GM12878 (cell line): ENCODE measurements around the gene SRD5A1. TPM values are rescaled to one million over a fixed set of nuclear protein-coding genes. Genes with fewer than 3 reads are reported as not detected.

Experiments
- ATAC-seq: fragments of 200-7000 bp; cut with Tn5 transposase; 3 replicates; pipeline ENCODE4 v1.9.1; 2020; ENCODE audit warnings: mild to moderate bottlenecking, moderate library complexity
- BruUV-seq: library from RNA; stranded (reverse); fragments of 400-500 nt; replicated peaks from 2 replicates; lab custom pipeline; 2021; lab: Mats Ljungman, UMichigan
- CTCF ChIA-PET: fragments of 300-600 bp; sonication (Branson Sonifier 250); formaldehyde crosslinking; extraction: SDS; loops from one replicate; lab custom pipeline; 2021; ENCODE audit warnings: inconsistent platforms; lab: Yijun Ruan, JAX
- POLR2A ChIA-PET: fragments of 350-600 bp; formaldehyde crosslinking; extraction: SDS; loops from one replicate; lab custom pipeline; 2021; ENCODE audit warnings: inconsistent platforms; lab: Charles Lee
- RAD21 ChIA-PET: fragments of 300-600 bp; sonication (Branson Sonifier 250); formaldehyde crosslinking; loops from one replicate; lab custom pipeline; 2023; ENCODE audit warnings: antibody characterized with exemption; ENCODE audit not compliant: unreplicated experiment; lab: Charles Lee
- SMC1A ChIA-PET: fragments of 300-600 bp; sonication (Branson Sonifier 250); formaldehyde crosslinking; loops from one replicate; lab custom pipeline; 2023; ENCODE audit not compliant: unreplicated experiment, uncharacterized antibody; lab: Charles Lee
- DNase-seq: peaks from one replicate; pipeline ENCODE4 v3.0.0-alpha.2; 2011; ENCODE audit warnings: low read depth, low spot score
- FAIRE-seq: peaks from 3 replicates; lab custom pipeline; 2011; peaks lifted over from hg19 to GRCh38; lab: Jason Lieb, UNC
- H2AFZ ChIP-seq: 2 replicates; pipeline ENCODE4 v1.6.0; 2011; ENCODE audit warnings: low read depth, low read length, control low read depth; ENCODE audit not compliant: control insufficient read depth
- H3K27ac ChIP-seq: 2 replicates; pipeline ENCODE4 v1.5.1; 2011; ENCODE audit warnings: control low read depth; ENCODE audit not compliant: control insufficient read depth, insufficient read depth
- H3K27me3 ChIP-seq, 2 experiments: replicated peaks in 1 of 2; 2 replicates each; pipeline versions ENCODE4 v1.6.0 to v1.6.1; 2011; ENCODE audit warnings: low read length in 1 of 2; ENCODE audit not compliant: control insufficient read depth in 2 of 2, insufficient read depth in 2 of 2
- H3K36me3 ChIP-seq, 2 experiments: 2 replicates each; pipeline ENCODE4 v1.5.1; 2011; ENCODE audit warnings: low read length in 1 of 2; ENCODE audit not compliant: control insufficient read depth in 2 of 2, insufficient read depth in 2 of 2
- H3K4me1 ChIP-seq: 2 replicates; pipeline ENCODE4 v1.6.1; 2011; ENCODE audit warnings: mild to moderate bottlenecking, low read length, moderate library complexity, mixed read lengths; ENCODE audit not compliant: control insufficient read depth, insufficient read depth
- H3K4me2 ChIP-seq: 2 replicates; pipeline ENCODE4 v1.6.0; 2011; ENCODE audit warnings: control low read depth; ENCODE audit not compliant: control insufficient read depth, insufficient read depth
- H3K4me3 ChIP-seq: fragments of 200-600 bp; sonication (generic); 2 replicates; pipeline ENCODE4 v1.5.1; 2016
- H3K79me2 ChIP-seq: 2 replicates; pipeline ENCODE4 v1.6.0; 2011; ENCODE audit warnings: low read length; ENCODE audit not compliant: control insufficient read depth, insufficient read depth
- H3K9ac ChIP-seq: 2 replicates; pipeline ENCODE4 v1.8.0; 2011; ENCODE audit warnings: low read length, control low read depth, mixed read lengths; ENCODE audit not compliant: control insufficient read depth, insufficient read depth
- H3K9me3 ChIP-seq: replicated peaks from 3 replicates; pipeline ENCODE4 v1.5.1; 2011; ENCODE audit warnings: mild to moderate bottlenecking, low read length; ENCODE audit not compliant: control insufficient read depth, insufficient read depth
- H4K20me1 ChIP-seq: 2 replicates; pipeline ENCODE4 v1.6.0; 2011; ENCODE audit not compliant: control insufficient read depth, insufficient read depth
- CBFB ChIP-seq: IDR thresholded peaks from 2 replicates; pipeline ENCODE4 v1.6.1; 2016; ENCODE audit warnings: antibody characterized with exemption, low read depth
- GATAD2B ChIP-seq: fragments of 450-650 bp; conservative IDR thresholded peaks from 2 replicates; pipeline ENCODE4 v1.6.1; 2017; ENCODE audit warnings: low read depth, mild to moderate bottlenecking, moderate library complexity
- PAX5 ChIP-seq: IDR thresholded peaks from 2 replicates; pipeline ENCODE4 v1.6.1; 2011; ENCODE audit warnings: low read depth, low read length, borderline replicate concordance
- POLR2AphosphoS5 ChIP-seq: IDR thresholded peaks from 2 replicates; pipeline ENCODE4 v1.6.1; 2011; ENCODE audit warnings: mild to moderate bottlenecking, low read length, inconsistent platforms
- SMAD5 ChIP-seq: IDR thresholded peaks from 2 replicates; pipeline ENCODE4 v1.6.1; 2016; ENCODE audit warnings: antibody characterized with exemption, low read depth
- WGBS: methylation state at CpG from one replicate; pipeline ENCODE4 v1.1.6; 2016; ENCODE audit warnings: low lambda C conversion rate; ENCODE audit not compliant: insufficient replicate concordance, insufficient coverage; ENCODE audit errors: missing lambda C conversion rate; 5-methylcytosine and 5-hydroxymethylcytosine counted together
- in situ Hi-C: fragments of 300-500 bp; cut with MboI; formaldehyde crosslinking; loops from 9 replicates; pipeline ENCODE4 v1.14.3; 2018; ENCODE audit warnings: mixed read lengths
- intact Hi-C: fragments of 100-400 bp; cut with micrococcal nuclease; formaldehyde crosslinking; loops from one replicate; pipeline ENCODE4 v1.14.2; 2022; ENCODE audit not compliant: unreplicated experiment
- polyA plus RNA-seq, 11 experiments: library from polyadenylated mRNA; depleted of rRNA in 4 of 11; unstranded in 6 of 11; stranded (reverse) in 5 of 11; fragments of >200 nt; fragmentation: Nextera tagmentation in 4 of 11; fragmentation: Illumina TruSeq in 1 of 11; extraction: Ambion mirVana in 4 of 11; extraction: Trizol in 1 of 11; gene quantifications; 1 replicate in 1 of 11; 2 replicates in 10 of 11; pipeline versions ENCODE4 v1.2.1 to v1.2.3, GENCODE V29; 2011 to 2016; ENCODE audit warnings: inconsistent platforms in 2 of 11, missing spikeins in 2 of 11, low read depth in 1 of 11
- total RNA-seq, 4 experiments: library from RNA; depleted of rRNA in 3 of 4; stranded (reverse); fragments of >200 nt in 3 of 4; fragmentation: Illumina TruSeq in 1 of 4; extraction: Trizol in 1 of 4; gene quantifications; 2 replicates each; pipeline versions ENCODE4 v1.2.1 to v1.2.3, GENCODE V29; 2013 to 2021
- TF ChIP-seq, protein P1 (sequence below): fragments of 450-650 bp; formaldehyde crosslinking; IDR thresholded peaks from 2 replicates; pipeline ENCODE4 v1.5.0; 2022; ENCODE audit warnings: mild to moderate bottlenecking, missing genetic modification characterization

SRD5A1 gene
- total and polyA plus RNA-seq, 10 of the 15 experiments (the other 5 are each of a cell fraction or from before 2014, with no cell fraction given): 0.76 to 20.1 (median 12.3) TPM

DNA sequence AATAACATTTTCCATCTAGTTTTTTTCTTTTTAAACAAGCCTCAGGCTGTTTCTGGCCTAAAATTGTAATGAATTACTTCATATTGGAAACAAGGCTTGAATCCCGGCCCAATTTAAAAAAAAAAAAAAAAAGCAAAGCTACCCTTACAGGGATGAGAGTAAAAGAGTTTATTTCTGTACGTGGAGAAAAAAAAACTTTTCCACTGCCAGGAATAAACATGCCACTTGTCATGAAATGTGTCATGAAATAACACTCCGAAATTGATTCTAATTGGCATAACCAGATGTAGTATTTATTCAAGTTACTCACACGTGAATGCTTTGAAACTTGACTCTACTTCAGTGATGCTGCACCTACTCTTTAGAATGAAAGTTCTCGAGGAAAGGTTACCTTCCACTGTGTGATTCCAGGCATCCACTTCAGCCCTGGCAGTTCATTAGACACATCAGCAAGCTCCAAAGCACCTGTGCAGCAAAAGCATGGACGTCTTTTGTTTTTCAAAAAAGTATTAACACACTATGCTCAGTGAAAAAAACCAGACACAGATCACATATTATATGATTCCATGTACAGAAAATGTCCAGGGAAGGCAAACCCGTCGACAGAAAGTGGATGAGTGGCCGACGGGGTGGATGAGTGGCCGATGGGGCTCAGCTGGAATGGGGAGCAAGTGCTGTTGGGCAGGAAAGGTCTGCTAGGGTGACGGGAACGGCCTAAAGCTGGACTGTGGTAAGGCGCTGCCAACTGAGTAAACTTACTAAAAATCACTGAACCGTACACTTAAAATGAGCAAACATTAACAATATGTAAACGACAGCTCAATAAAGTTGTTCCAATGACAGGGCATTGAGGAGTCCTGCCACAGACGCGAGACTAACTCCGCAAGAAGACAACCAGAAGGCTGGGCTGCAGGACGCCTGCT is 21.6 kb upstream of the SRD5A1 start:
- FAIRE-seq: no peak
- TF ChIP-seq SMAD5 (no peak), CBFB (no peak), POLR2AphosphoS5 (no peak), PAX5 (no peak), GATAD2B (no peak)
- TF ChIP-seq, protein P1, sequence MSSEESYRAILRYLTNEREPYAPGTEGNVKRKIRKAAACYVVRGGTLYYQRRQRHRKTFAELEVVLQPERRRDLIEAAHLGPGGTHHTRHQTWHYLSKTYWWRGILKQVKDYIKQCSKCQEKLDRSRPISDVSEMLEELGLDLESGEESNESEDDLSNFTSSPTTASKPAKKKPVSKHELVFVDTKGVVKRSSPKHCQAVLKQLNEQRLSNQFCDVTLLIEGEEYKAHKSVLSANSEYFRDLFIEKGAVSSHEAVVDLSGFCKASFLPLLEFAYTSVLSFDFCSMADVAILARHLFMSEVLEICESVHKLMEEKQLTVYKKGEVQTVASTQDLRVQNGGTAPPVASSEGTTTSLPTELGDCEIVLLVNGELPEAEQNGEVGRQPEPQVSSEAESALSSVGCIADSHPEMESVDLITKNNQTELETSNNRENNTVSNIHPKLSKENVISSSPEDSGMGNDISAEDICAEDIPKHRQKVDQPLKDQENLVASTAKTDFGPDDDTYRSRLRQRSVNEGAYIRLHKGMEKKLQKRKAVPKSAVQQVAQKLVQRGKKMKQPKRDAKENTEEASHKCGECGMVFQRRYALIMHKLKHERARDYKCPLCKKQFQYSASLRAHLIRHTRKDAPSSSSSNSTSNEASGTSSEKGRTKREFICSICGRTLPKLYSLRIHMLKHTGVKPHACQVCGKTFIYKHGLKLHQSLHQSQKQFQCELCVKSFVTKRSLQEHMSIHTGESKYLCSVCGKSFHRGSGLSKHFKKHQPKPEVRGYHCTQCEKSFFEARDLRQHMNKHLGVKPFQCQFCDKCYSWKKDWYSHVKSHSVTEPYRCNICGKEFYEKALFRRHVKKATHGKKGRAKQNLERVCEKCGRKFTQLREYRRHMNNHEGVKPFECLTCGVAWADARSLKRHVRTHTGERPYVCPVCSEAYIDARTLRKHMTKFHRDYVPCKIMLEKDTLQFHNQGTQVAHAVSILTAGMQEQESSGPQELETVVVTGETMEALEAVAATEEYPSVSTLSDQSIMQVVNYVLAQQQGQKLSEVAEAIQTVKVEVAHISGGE: no peak
- TF ChIP-seq, all 136 proteins: peak for 0
- peaks cover 4% of the 10 kb centered on the region; the same call in 1 of the 2 replicates for H3K79me2 ChIP-seq
- no TSS peak for BruUV-seq
- WGBS: 94% methylated on average over 20 of the region's 20 CpGs
- no peaks in the 10 kb centered on the region for H3K27me3 ChIP-seq
- H3K27ac ChIP-seq: no peak overlapping the region
- in situ Hi-C loops (no loop called here), intact Hi-C loops (no loop called here)
- ChIA-PET CTCF (interaction anchor here (0.6 kb wide), 1 partner anchor 19 kb away, joined by 3 read pairs; no protein-coding TSS in a partner anchor), SMC1A (no interaction called here), RAD21 (no interaction called here), POLR2A (no interaction called here)
- H3K36me3 ChIP-seq: peaks cover 43 to 57% of the 10 kb centered on the region in 2 experiments
- H3K4me1 ChIP-seq: no peaks in the 10 kb centered on the region
- no peak overlapping the region for H2AFZ ChIP-seq
- no peak overlapping the region for H3K4me3 ChIP-seq
- H3K4me2 ChIP-seq: no peak overlapping the region
- ATAC-seq (no peak), DNase-seq (no peak)
- no peak overlapping the region for H3K9ac ChIP-seq
- 0 out of 2 replicates have a peak, but pooled peaks cover 3% of the 10 kb centered on the region for H4K20me1 ChIP-seq
- H3K9me3 ChIP-seq: no peaks in the 10 kb centered on the region
